GM18517 (cell line): ENCODE results near the gene DHODH.
A peak's percentile ranks its signal among the peaks of the same experiment; 100 is the strongest.
"Not testable (repeated sequence)": the region's sequence is repeated elsewhere in the genome, so short reads cannot be mapped to it uniquely, and the experiment has no call there.

ENCODE experiments used
- ATAC-seq: cut with Tn5 transposase; IDR thresholded peaks from one replicate; pipeline ENCODE4 v1.9.1; 2021; ENCODE audit warnings: mild to moderate bottlenecking, moderate library complexity; ENCODE audit not compliant: unreplicated experiment

Gene DHODH

DNA sequence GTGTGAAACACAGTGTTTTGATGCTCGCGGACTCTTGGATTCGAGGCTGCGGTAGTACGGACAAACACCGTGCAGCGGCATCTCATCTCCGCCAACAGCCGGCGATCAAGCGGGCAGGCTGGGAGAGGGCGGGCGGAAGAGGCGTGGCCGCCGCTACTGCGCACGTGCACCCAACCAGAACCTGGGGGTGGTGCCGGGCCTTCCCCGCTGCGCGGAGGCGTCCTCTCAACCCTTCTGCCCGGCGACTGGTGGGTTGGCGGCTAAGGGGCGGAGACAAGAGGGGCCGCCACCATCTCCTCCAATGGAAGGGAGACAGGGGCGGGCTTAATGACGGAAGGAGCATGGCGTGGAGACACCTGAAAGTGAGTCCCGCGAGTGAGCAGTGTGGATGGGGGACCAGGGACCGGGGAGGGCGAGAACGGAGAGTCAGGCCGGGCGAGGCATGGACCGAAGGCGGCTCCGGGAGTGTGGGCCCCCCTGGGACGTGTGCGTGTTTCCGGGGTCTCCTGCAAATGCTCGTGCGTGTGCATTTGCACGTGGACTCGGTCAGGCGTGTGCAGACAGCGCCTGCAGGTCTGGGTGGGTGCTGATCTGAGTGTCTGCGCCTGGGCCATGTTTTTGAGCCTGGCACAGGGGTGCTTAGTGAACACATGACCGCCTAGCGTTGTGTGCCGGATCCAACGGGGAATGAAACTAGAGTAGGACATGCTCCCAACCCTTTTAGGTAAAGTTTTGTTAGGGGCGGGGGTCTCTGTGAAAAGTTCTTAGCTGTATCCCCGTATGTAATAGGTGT is at the start of gene DHODH:
Gene DHODH (plus strand): TSS at position 321 of the 793 bp plus-strand sequence. CDS start 21 bp downstream, at position 342.
- peak; percentile 98 for ATAC-seq

DNA sequence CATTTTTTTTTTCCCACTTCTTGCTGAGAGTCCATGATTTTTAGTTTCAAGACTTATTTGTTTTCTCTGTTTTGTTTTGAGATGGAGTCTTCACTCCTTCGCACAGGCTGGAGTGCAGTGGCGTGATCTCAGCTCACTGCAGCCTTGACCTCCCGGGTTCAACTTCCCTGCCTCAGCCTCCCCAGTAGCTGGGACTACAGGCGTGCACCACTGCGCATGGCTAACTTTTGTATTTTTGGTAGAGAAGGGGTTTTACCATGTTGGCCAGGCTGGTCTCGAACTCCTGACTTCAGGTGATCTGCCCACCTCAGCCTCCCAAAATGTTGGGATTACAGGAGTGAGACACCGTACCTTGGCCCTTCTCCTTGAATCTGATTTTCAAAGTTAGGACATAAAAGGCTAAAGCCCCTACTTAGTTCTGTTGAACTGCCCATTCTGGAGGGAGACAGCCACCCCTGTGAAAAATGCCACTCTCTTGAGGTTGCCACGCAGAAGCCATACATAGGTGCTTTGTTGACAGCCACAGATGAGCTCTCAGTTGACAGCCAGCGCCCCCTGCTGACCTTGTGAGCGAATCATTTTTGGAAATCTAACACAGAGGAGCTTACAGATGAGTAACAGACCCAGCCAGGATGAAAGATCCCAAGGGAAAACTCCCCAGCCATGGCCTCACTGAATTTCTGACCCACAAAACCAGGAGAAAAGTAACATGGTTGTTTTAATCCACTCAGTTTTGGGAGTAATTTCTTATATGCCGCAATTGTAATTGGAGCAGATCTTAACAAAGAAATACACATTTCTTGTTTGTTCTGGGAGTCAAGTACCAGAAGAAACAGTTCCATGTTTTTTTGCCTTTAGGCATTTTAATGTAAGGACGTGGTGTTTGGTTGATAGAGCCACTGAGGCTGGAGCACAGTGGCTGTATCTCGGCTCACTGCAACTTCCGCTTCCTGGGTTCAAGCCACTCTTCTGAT is 47.2 kb upstream of the DHODH start:
- ATAC-seq, result peak; percentile 68

DNA sequence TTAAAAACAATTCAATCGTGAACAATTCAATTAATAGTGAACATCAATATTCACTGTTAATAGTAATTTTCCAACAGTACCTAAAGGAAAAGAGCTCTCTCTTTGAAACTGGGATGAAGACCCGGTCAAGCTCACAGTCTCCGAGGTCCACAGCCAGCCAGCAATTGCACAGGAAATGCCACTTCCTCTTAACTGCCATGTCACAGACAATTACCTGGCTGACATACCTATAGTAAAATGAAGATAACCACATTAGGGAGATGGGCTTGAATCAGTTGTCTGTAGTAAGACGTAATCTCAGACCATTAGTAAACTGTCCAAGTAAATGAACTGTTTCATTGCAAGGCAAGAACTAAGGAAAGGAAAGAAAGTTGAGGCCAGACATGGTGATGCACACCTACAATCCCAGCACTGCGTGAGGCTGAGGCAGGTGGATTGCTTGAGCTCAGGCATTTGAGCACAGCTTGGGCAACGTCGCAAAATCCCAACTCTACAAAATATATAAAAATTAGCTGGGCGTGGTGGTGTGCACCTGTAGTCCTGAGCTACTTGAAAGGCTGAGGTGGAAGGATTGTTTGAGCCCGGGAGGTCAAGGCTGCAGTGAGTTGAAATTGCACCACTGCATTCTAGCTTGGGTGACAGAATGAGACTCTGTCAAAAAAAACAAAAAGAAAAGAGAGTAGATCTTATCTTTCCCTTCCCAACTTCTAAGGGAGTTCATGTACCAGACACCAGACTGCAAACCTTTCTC is 45.2 kb upstream of the DHODH start:
- no peak for ATAC-seq

DNA sequence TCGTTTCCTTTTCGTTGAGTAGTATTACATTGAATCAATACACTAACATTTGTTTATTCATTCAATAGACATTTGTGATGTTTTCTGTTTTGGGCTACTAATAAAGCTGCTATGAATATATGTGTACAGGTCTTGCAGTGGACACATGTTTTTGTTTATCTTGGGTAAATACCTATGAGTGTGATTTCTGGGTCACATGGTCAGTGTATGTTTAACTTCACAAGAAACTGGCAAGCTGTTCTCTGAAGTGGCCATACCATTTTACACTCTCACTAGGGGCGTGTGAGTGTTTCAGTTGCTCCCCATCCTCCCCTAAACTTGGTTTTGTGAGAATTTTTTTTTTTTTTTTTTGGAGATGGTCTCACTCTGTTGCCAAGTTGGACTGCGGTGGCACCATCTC is 43.3 kb upstream of the DHODH start:
- no peak for ATAC-seq

DNA sequence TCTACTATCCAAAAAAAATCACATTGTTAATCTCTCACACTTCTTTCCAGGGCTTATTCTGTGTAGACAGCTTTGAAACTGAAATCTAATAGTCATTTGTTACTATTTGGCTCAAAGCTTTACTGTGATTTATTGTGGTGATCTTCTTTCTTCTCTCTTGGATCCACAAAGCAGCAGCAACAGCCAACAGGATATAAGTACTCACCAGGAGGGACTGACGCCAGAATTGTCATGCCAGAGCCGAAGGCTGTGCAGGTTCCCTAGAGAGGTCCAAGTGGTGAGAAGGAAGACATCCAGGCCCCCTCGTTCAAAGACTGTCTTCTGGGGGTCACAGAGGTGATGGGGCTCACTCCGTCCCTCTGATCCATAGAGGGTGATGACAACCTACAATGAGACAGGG is 41.6 kb upstream of the DHODH start:
- no peak for ATAC-seq

DNA sequence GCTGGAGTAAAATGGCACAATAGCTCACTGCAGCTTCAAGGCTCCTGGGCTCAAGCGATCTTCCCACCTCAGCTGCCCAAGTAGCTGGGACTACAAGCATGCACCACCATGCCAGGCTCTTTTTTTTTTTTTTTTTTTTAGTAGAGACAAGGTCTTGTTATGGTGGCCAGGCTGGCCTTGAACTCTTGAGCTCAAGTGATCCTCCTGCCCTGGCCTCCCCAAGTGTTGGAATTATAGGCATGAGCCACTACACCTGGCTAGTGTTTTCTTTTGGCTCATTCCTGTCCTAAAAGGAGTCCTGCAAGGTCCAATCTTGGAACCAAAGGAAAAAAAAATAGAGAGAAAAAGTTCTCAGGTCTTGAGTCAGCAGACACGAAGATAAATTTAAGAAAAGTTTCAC is 39.2 kb upstream of the DHODH start:
- no peak for ATAC-seq

DNA sequence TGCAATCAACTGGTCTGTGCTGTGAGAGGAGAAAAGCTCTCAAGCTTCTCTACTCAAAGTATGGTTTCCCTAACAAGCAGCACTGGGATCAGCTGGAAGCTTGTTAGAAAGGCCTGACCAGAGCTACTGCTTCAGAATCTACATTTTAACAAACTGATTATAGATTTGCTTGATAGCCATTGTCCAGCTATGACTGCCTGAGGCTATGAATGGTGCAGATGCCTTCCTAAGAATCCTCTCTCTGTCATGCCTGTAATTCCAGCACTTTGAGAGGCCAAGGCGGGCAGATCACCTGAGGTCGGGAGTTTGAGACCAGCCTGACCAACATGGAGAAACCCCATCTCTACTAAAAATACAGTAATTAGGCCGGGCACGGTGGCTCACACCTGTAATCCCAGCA is 37.0 kb upstream of the DHODH start:
- no peak for ATAC-seq

GRCh38 chr16:71972356-71972755 is 36.2 kb upstream of the DHODH start:
- no peak for ATAC-seq

- ATAC-seq, result no peak
Observed at GRCh38 chr16:71973001-71973400, 35.5 kb upstream of the DHODH start.

GRCh38 chr16:71974068-71974818 is 34.3 kb upstream of the DHODH start:
- no peak for ATAC-seq

- no peak for ATAC-seq
Observed at GRCh38 chr16:71985262-71985974, 23.1 kb upstream of the DHODH start.

- ATAC-seq, result no peak
Observed at GRCh38 chr16:71986131-71986530, 22.4 kb upstream of the DHODH start.

- ATAC-seq, result no peak
Observed at GRCh38 chr16:71995038-71995437, 13.5 kb upstream of the DHODH start.

DNA sequence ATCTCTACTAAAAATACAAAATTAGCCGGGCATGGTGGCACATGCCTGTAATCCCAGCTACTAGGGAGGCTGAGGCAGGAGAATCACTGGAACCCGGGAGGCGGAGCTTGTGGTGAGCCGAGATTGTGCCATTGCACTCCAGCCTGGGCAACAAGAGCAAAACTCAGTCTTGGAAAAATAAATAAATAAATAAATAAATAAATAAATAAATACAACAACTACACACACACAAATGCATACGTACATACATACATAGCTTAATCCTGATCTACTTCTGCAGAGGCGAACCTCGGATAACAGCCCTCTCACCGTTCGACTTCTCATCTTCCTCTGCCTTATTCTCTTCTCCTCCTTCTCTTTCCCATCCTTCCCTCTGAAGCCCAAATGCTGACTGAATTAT is 11.0 kb upstream of the DHODH start:
- not testable (repeated sequence) for ATAC-seq

- no peak for ATAC-seq
Observed at GRCh38 chr16:72001180-72001874, 7.2 kb upstream of the DHODH start.

- ATAC-seq, result no peak
Observed at GRCh38 chr16:72002619-72003018, 5.9 kb upstream of the DHODH start.

- ATAC-seq, result not testable (repeated sequence)
Observed at GRCh38 chr16:72008065-72008423, 500 bp upstream of the DHODH start.

DNA sequence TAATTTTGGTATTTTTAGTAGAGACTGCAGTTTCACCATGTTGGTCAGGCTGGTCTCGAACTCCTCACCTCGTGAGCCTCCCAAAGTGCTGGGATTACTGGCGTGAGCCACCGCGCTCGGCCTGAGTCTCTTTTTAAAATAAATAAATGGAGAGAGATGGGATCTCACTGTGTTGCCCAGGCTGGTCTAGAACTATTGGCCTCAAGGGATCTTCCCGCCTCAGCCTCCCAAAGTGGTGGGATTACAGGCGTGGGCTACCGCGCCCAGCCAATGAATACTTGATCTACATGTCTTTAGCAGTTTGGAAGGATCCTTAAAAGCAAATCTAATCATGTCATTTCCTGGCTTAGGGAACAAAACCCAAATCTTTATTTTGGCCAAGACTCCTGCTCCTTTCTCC is 1.2 kb downstream of the DHODH start:
- no peak for ATAC-seq

DNA sequence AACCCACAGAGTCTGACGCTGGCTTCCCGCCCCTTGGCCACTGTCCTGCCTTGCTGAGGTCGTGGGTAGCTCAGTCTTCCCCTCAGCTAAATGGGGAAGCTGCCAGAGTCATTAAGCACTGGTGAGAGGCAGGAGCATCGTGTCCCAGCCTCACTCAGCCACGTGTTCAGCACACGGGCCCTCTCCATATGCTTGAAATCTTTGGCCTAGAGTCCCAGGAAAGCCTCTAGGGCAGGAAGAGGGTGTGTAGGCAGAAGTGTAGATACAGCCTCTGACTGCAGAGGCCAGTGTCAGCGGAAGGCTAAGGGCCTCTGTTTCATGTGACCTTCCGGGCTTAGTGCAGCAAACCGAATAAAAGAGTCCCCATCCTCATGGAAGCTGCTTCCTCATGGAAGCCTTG is 4.1 kb downstream of the DHODH start:
- ATAC-seq, result no peak
